A673 (cell line): ENCODE measurements around the gene MYORG. TPM values are rescaled to one million over a fixed set of nuclear protein-coding genes. Genes with fewer than 3 reads are reported as not detected.

Experiments used
- BruUV-seq: library from RNA; stranded (reverse); fragments of 400-500 nt; replicated peaks from 2 replicates; lab custom pipeline; 2021; lab: Mats Ljungman, UMichigan
- CTCF ChIA-PET: fragments of 300-600 bp; sonication (Branson Sonifier 250); formaldehyde crosslinking; loops from one replicate; lab custom pipeline; 2022; ENCODE audit warnings: antibody characterized with exemption; lab: Charles Lee
- POLR2A ChIA-PET: fragments of 300-600 bp; sonication (Branson Sonifier 250); formaldehyde crosslinking; loops from one replicate; lab custom pipeline; 2022; ENCODE audit warnings: antibody characterized with exemption; ENCODE audit not compliant: low non-redundant PET; lab: Charles Lee
- DNase-seq: peaks from one replicate; pipeline ENCODE4 v3.0.0-alpha.2; 2015; ENCODE audit warnings: low spot score
- H3K27ac ChIP-seq: fragments of 200-600 bp; sonication (generic); 2 replicates; pipeline ENCODE4 v1.5.1; 2016; ENCODE audit warnings: mixed run types, low read depth, mild to moderate bottlenecking, mixed read lengths, antibody characterized with exemption, low read length; ENCODE audit not compliant: poor library complexity, severe bottlenecking
- H3K27me3 ChIP-seq: fragments of 200-600 bp; sonication (generic); replicated peaks from 2 replicates; pipeline ENCODE4 v1.6.1; 2017; ENCODE audit warnings: mixed run types, low read depth, mild to moderate bottlenecking, mixed read lengths, antibody characterized with exemption, low read length; ENCODE audit not compliant: insufficient read depth, poor library complexity
- H3K36me3 ChIP-seq: fragments of 200-600 bp; sonication (generic); 2 replicates; pipeline ENCODE4 v1.6.1; 2016; ENCODE audit warnings: mixed run types, mild to moderate bottlenecking, mixed read lengths, antibody characterized with exemption, low read length; ENCODE audit not compliant: insufficient read depth, poor library complexity, severe bottlenecking
- H3K4me1 ChIP-seq: fragments of 200-600 bp; sonication (generic); 2 replicates; pipeline ENCODE4 v1.6.1; 2017; ENCODE audit warnings: mixed run types, mild to moderate bottlenecking, mixed read lengths, antibody characterized with exemption, low read length; ENCODE audit not compliant: insufficient read depth, poor library complexity, severe bottlenecking
- H3K4me3 ChIP-seq: fragments of 200-600 bp; sonication (generic); 2 replicates; pipeline ENCODE4 v1.5.1; 2016; ENCODE audit warnings: low read depth, mixed run types, mild to moderate bottlenecking, mixed read lengths, low read length; ENCODE audit not compliant: poor library complexity, severe bottlenecking
- H3K9me3 ChIP-seq: fragments of 200-600 bp; sonication (generic); 2 replicates; pipeline ENCODE4 v1.6.1; 2016; ENCODE audit warnings: mixed run types, low read depth, mild to moderate bottlenecking, mixed read lengths, antibody characterized with exemption, low read length; ENCODE audit not compliant: poor library complexity, severe bottlenecking
- CTCF ChIP-seq: fragments of 300-800, 200-600 bp; sonication (generic); conservative IDR thresholded peaks from 2 replicates; pipeline ENCODE4 v1.5.1; 2017; ENCODE audit warnings: low read depth, mild to moderate bottlenecking, antibody characterized with exemption, low read length, moderate library complexity, mixed read lengths
- EZH2 ChIP-seq: fragments of 200-600 bp; sonication (generic); IDR thresholded peaks from 2 replicates; pipeline ENCODE4 v1.6.1; 2017; ENCODE audit warnings: borderline replicate concordance, low read depth, mild to moderate bottlenecking, mixed read lengths, antibody characterized with exemption, low read length; ENCODE audit not compliant: poor library complexity, severe bottlenecking
- intact Hi-C: fragments of 100-400 bp; cut with micrococcal nuclease; formaldehyde crosslinking; loops from one replicate; pipeline ENCODE4 v1.10.0; 2022; ENCODE audit not compliant: unreplicated experiment
- total RNA-seq: library from RNA; stranded (reverse); gene quantifications from 2 replicates; pipeline ENCODE4 v1.2.3, GENCODE V29; 2021

MYORG gene
- total RNA-seq, 1 experiment from 2014 or later = 7.8 TPM

GRCh38 chr9:34399729-34400128, 23.0 kb upstream of the MYORG start:
- POLR2A ChIA-PET = no interaction called here

GRCh38 chr9:34398875-34399274, 22.2 kb upstream of the MYORG start:
- no peak overlapping the region for H3K4me3 ChIP-seq
- H3K27ac ChIP-seq = no peak overlapping the region
- TF ChIP-seq EZH2 (no peak), CTCF (no peak)
- BruUV-seq = no TSS peak
- no peaks in the 10 kb centered on the region for H3K27me3 ChIP-seq
- ChIA-PET POLR2A (no interaction called here), CTCF (no interaction called here)
- no peaks in the 10 kb centered on the region for H3K9me3 ChIP-seq
- peaks cover 34% of the 10 kb centered on the region for H3K36me3 ChIP-seq
- intact Hi-C loops = no loop called here
- no peaks in the 10 kb centered on the region for H3K4me1 ChIP-seq
- no peak for DNase-seq

More at GRCh38 chr9:34399729-34400128, 23.0 kb upstream of the MYORG start:
- no peaks in the 10 kb centered on the region for H3K9me3 ChIP-seq
- no peaks in the 10 kb centered on the region for H3K4me1 ChIP-seq
- CTCF ChIA-PET = no interaction called here
- intact Hi-C loops = loop anchor here (5.0 kb wide), 1 partner anchor 148 kb away; no protein-coding TSS in a partner anchor
- DNase-seq = no peak
- TF ChIP-seq EZH2 (no peak), CTCF (no peak)
- no peak overlapping the region for H3K27ac ChIP-seq
- H3K4me3 ChIP-seq = no peak overlapping the region
- BruUV-seq = no TSS peak
- H3K27me3 ChIP-seq = no peaks in the 10 kb centered on the region
- H3K36me3 ChIP-seq = peaks cover 34% of the 10 kb centered on the region

- H3K4me3 ChIP-seq = no peak overlapping the region
- ChIA-PET CTCF (no interaction called here), POLR2A (no interaction called here)
- no peaks in the 10 kb centered on the region for H3K27me3 ChIP-seq
- H3K36me3 ChIP-seq = peaks cover 13% of the 10 kb centered on the region
- no peak for DNase-seq
- no peaks in the 10 kb centered on the region for H3K9me3 ChIP-seq
- H3K4me1 ChIP-seq = no peaks in the 10 kb centered on the region
- TF ChIP-seq CTCF = no peak
- no peak for TF ChIP-seq EZH2
- intact Hi-C loops = no loop called here
- H3K27ac ChIP-seq = no peak overlapping the region
- no TSS peak for BruUV-seq
These were observed 19.8 kb upstream of the MYORG start for GRCh38 chr9:34396276-34397214.
